Panc1 (cell line): ENCODE measurements around the gene CNGA2. TPM values are rescaled to one million over a fixed set of nuclear protein-coding genes. Genes with fewer than 3 reads are reported as not detected.

Experiments used
- ATAC-seq: fragments of 200-7000 bp; cut with Tn5 transposase; 2 replicates; pipeline ENCODE4 v1.9.1; 2020; ENCODE audit warnings: mild to moderate bottlenecking, moderate library complexity
- BruUV-seq: library from RNA; stranded (reverse); fragments of 400-500 nt; replicated peaks from 2 replicates; lab custom pipeline; 2021; lab: Mats Ljungman, UMichigan
- CTCF ChIA-PET: fragments of 300-600 bp; sonication (Branson Sonifier 250); formaldehyde crosslinking; loops from one replicate; lab custom pipeline; 2022; ENCODE audit warnings: antibody characterized with exemption; lab: Charles Lee
- POLR2A ChIA-PET: fragments of 300-600 bp; sonication (Branson Sonifier 250); formaldehyde crosslinking; loops from one replicate; lab custom pipeline; 2022; ENCODE audit warnings: antibody characterized with exemption; lab: Charles Lee
- DNase-seq: peaks from one replicate; pipeline ENCODE4 v3.0.0-alpha.2; 2010; ENCODE audit warnings: low read depth, low spot score
- H3K27ac ChIP-seq: 2 replicates; pipeline ENCODE4 v1.5.1; 2011; ENCODE audit warnings: mild to moderate bottlenecking, low read length, inconsistent platforms
- H3K27me3 ChIP-seq: fragments of 200-500 bp; sonication (Bioruptor generic); 2 replicates; pipeline ENCODE4 v1.6.0; 2014; ENCODE audit warnings: low read length, inconsistent platforms; ENCODE audit not compliant: control insufficient read depth, insufficient read depth
- H3K36me3 ChIP-seq: fragments of 200-500 bp; sonication (Bioruptor generic); 2 replicates; pipeline ENCODE4 v1.5.1; 2014; ENCODE audit warnings: inconsistent platforms, mild to moderate bottlenecking, low read length, moderate library complexity; ENCODE audit not compliant: control insufficient read depth, insufficient read depth
- H3K4me1 ChIP-seq: 2 replicates; pipeline ENCODE4 v1.5.1; 2011; ENCODE audit warnings: inconsistent platforms, mild to moderate bottlenecking, low read length, moderate library complexity; ENCODE audit not compliant: control insufficient read depth, insufficient read depth
- H3K4me3 ChIP-seq, 2 experiments: 2 replicates each; pipeline ENCODE4 v1.5.1; 2011 to 2012; ENCODE audit warnings: low read depth in 2 of 2, low read length in 2 of 2, mild to moderate bottlenecking in 2 of 2, inconsistent platforms in 1 of 2, moderate library complexity in 1 of 2
- H3K9me3 ChIP-seq: fragments of 200-500 bp; sonication (Bioruptor generic); 2 replicates; pipeline ENCODE4 v1.5.1; 2014; ENCODE audit warnings: low read depth, mild to moderate bottlenecking, inconsistent platforms, low read length, moderate library complexity; ENCODE audit not compliant: control insufficient read depth, insufficient read depth
- POLR2AphosphoS5 ChIP-seq: IDR thresholded peaks from 2 replicates; pipeline ENCODE4 v1.6.1; 2012; ENCODE audit warnings: mild to moderate bottlenecking, low read depth, low read length, moderate library complexity
- REST ChIP-seq, 2 experiments: IDR thresholded peaks; 2 replicates each; pipeline ENCODE4 v1.6.1; 2011 to 2012; ENCODE audit warnings: low read depth in 2 of 2, control low read depth in 1 of 2, low read length in 1 of 2, mild to moderate bottlenecking in 1 of 2, moderate library complexity in 1 of 2; ENCODE audit not compliant: insufficient read depth in 1 of 2
- SIN3A ChIP-seq: IDR thresholded peaks from 2 replicates; pipeline ENCODE4 v1.6.1; 2012; ENCODE audit warnings: low read depth, mild to moderate bottlenecking, low read length, moderate library complexity, borderline replicate concordance; ENCODE audit not compliant: insufficient read depth
- TCF7L2 ChIP-seq: IDR thresholded peaks from 2 replicates; pipeline ENCODE4 v1.6.1; 2011; ENCODE audit warnings: mild to moderate bottlenecking, low read depth, low read length, inconsistent platforms
- in situ Hi-C: cut with HindIII; loops from 2 replicates; pipeline ENCODE4 v1.10.0; 2016; ENCODE audit warnings: low sequenced_read_pairs, low pct_unique_long_range_greater_than_20kb
- intact Hi-C: fragments of 100-400 bp; cut with micrococcal nuclease; formaldehyde crosslinking; loops from one replicate; pipeline ENCODE4 v1.10.0; 2022; ENCODE audit not compliant: unreplicated experiment
- total RNA-seq: library from RNA; stranded (reverse); gene quantifications from one replicate; pipeline ENCODE4 v1.2.1, GENCODE V29; 2021; ENCODE audit not compliant: unreplicated experiment
- TF ChIP-seq, protein P1 (sequence below): fragments of 450-650 bp; IDR thresholded peaks from 2 replicates; pipeline ENCODE4 v1.5.1; 2017; ENCODE audit warnings: mild to moderate bottlenecking

CNGA2 gene
- total RNA-seq, 1 experiment from 2014 or later = not detected

GRCh38 chrX:151771726-151772125, 37.2 kb downstream of the CNGA2 start:
- Histone ChIP-seq H3K27me3 (no peaks in the 10 kb centered on the region), H3K36me3 (no peaks in the 10 kb centered on the region), H3K4me3 (no peak overlapping the region), H3K4me1 (no peaks in the 10 kb centered on the region), H3K9me3 (no peaks in the 10 kb centered on the region), H3K27ac (no peak overlapping the region)
- DNase-seq (no peak), ATAC-seq (no peak)
- in situ Hi-C loops (no loop called here), intact Hi-C loops (no loop called here)
- POLR2A ChIA-PET = no interaction called here
- CTCF ChIA-PET = no interaction called here
- no peak for TF ChIP-seq POLR2AphosphoS5
- no peak for TF ChIP-seq SIN3A
- TF ChIP-seq REST (IDR thresholded peaks at IDR 0.05; ENCODE audit: insufficient read depth in 1 of 2, low read depth in 2 of 2, low read length in 1 of 2) = no peak
- TF ChIP-seq, protein P1, sequence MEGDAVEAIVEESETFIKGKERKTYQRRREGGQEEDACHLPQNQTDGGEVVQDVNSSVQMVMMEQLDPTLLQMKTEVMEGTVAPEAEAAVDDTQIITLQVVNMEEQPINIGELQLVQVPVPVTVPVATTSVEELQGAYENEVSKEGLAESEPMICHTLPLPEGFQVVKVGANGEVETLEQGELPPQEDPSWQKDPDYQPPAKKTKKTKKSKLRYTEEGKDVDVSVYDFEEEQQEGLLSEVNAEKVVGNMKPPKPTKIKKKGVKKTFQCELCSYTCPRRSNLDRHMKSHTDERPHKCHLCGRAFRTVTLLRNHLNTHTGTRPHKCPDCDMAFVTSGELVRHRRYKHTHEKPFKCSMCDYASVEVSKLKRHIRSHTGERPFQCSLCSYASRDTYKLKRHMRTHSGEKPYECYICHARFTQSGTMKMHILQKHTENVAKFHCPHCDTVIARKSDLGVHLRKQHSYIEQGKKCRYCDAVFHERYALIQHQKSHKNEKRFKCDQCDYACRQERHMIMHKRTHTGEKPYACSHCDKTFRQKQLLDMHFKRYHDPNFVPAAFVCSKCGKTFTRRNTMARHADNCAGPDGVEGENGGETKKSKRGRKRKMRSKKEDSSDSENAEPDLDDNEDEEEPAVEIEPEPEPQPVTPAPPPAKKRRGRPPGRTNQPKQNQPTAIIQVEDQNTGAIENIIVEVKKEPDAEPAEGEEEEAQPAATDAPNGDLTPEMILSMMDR = no peak
- no peak for TF ChIP-seq TCF7L2
- BruUV-seq = no TSS peak

- H3K9me3 ChIP-seq = no peaks in the 10 kb centered on the region
- no peaks in the 10 kb centered on the region for H3K4me1 ChIP-seq
- no peak for DNase-seq
- intact Hi-C loops (no loop called here), in situ Hi-C loops (no loop called here)
- no TSS peak for BruUV-seq
- H3K36me3 ChIP-seq = no peaks in the 10 kb centered on the region
- ATAC-seq = no peak
- H3K27ac ChIP-seq = no peak overlapping the region
- ChIA-PET POLR2A (interaction anchor here (0.5 kb wide), 1 partner anchor 377 kb away, joined by 6 read pairs; no protein-coding TSS in a partner anchor), CTCF (no interaction called here)
- TF ChIP-seq POLR2AphosphoS5 (no peak), REST (IDR thresholded peaks at IDR 0.05; ENCODE audit: insufficient read depth in 1 of 2, low read depth in 2 of 2, low read length in 1 of 2) (no peak), SIN3A (no peak)
- TF ChIP-seq, protein P1 = no peak
- no peaks in the 10 kb centered on the region for H3K27me3 ChIP-seq
- no peak overlapping the region for H3K4me3 ChIP-seq
These were observed 38.9 kb downstream of the CNGA2 start for GRCh38 chrX:151773434-151773833.
